Body of pancreas (tissue), 4 donors: Measurements from ENCODE around the gene DENND5B.
"Not testable (repeated sequence)": the region's sequence is repeated elsewhere in the genome, so short reads cannot be mapped to it uniquely, and the experiment has no call there.

ENCODE experiments used
- CTCF ChIP-seq, 7 experiments: fragments of 450-650 bp in 4 of 7; fragments of 200-600 bp in 3 of 7; sonication (generic) in 3 of 7; IDR thresholded peaks; one replicate each; pipeline ENCODE4 v1.5.1; 2016 to 2019; ENCODE audit warnings: antibody characterized with exemption in 7 of 7
- POLR2A ChIP-seq, 3 donors: fragments of 450-650 bp; IDR thresholded peaks; one replicate each; pipeline ENCODE4 v1.6.1; 2016; ENCODE audit warnings: antibody characterized with exemption in 3 of 3, mild to moderate bottlenecking in 2 of 3

GRCh38 chr12:31608299-31608698 lies 17.4 kb upstream of the DENND5B start:
- TF ChIP-seq CTCF, POLR2A (IDR thresholded peaks at IDR 0.05): not testable (repeated sequence)
